ENCODE data around the gene POP4. TPM values are rescaled to one million over a fixed set of nuclear protein-coding genes. Genes with fewer than 3 reads are reported as not detected.

Gene POP4
- polyA plus RNA-seq, 4 donors, result 65.2 to 73.9 (median 73.5) TPM

- no peak for DNase-seq (ENCODE audit: low read depth in 4 of 4, low spot score in 3 of 4)
Observed at GRCh38 chr19:29576761-29577648, 29.1 kb upstream of the POP4 start.

DNA sequence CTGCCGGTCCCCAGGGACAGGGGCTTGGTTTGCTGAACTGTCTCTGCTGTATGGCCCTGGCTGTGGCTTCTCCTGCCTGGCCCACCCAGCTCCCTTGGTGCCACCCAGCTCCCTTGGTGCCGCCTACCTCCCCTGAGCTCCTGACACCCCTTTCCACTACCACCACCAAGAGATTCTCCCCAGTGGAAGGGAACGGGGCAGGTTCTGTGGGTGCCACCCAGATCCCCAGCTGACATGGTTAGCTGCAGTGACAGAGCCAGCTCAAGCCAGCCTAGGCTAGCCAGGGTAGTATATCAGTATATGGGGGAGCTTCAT is 28.5 kb upstream of the POP4 start:
- DNase-seq (ENCODE audit: low read depth in 4 of 4, low spot score in 3 of 4), result no peak

- DNase-seq (ENCODE audit: low read depth in 4 of 4, low spot score in 3 of 4), result no peak
Observed at GRCh38 chr19:29578349-29578748, 27.7 kb upstream of the POP4 start.

GRCh38 chr19:29579308-29579910 is 26.7 kb upstream of the POP4 start:
- no peak for DNase-seq (ENCODE audit: low read depth in 4 of 4, low spot score in 3 of 4)

- no peak for DNase-seq (ENCODE audit: low read depth in 4 of 4, low spot score in 3 of 4)
Observed at GRCh38 chr19:29581398-29581797, 24.7 kb upstream of the POP4 start.

GRCh38 chr19:29583196-29583999 is 22.7 kb upstream of the POP4 start:
- DNase-seq (ENCODE audit: low read depth in 4 of 4, low spot score in 3 of 4), result no peak

DNA sequence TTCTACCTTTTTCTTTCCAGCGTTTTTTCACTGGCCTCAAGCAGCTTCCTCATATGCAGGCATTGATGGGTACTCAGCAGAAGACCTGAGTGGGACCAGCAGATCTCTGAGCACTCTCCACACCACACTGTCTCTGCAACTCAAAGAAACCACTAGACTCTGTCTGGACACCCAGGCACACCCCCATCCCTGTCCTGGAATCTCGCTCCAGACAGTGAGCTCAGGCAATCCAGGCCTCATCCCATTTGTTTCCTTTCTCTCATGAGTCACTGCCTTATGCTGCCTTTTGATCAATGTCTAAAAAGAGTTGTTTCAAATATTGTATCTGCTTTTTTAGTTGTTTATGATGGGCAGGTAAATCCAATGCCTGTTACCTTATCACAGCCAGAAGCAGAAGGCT is 19.7 kb upstream of the POP4 start:
- DNase-seq (ENCODE audit: low read depth in 4 of 4, low spot score in 3 of 4), result no peak

DNA sequence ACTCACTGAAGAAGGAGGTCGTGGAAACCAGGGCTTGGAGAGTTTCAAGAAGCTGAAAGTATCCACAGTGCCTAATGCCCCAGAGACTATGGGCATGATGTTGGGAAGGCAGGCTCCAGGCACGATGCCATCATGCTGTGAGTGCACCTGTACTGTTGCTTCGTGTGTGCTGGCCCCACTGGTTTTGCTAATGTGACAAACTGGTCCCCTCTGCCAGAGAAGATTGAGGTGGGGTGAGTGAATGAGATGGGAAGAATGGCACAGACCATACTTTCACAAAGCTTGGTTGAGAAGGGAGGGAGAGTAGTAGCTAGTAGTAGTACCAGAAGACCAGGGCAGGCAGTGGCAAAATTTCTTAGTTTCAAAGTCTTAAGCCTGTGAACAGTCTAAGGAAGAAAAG is 19.0 kb upstream of the POP4 start:
- DNase-seq (ENCODE audit: low read depth in 4 of 4, low spot score in 3 of 4), result no peak

DNA sequence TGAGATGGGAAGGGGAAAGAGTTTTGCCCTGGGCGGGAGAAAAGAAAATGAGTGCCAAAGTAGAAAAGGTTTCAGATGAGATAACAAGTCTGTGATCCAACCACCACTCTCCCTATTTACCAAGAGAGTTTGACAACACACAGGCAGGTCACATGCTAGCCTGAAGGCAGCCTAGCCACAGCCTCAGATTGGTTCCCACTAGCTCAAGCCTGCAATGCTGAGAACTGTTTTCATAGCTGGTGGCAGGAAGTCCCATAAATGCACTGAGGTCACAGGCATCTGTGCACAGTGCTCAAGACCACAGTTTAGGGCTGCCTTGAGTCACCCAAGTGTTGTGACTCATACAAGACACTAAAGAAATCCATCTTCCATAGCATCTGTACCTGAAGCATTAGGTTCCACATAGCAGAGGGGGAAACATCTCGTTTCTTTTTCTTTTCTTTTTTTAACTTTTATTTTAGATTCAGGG is 18.5 kb upstream of the POP4 start:
- no peak for DNase-seq (ENCODE audit: low read depth in 4 of 4, low spot score in 3 of 4)

GRCh38 chr19:29588095-29588494 is 18.0 kb upstream of the POP4 start:
- no peak for DNase-seq (ENCODE audit: low read depth in 4 of 4, low spot score in 3 of 4)

DNA sequence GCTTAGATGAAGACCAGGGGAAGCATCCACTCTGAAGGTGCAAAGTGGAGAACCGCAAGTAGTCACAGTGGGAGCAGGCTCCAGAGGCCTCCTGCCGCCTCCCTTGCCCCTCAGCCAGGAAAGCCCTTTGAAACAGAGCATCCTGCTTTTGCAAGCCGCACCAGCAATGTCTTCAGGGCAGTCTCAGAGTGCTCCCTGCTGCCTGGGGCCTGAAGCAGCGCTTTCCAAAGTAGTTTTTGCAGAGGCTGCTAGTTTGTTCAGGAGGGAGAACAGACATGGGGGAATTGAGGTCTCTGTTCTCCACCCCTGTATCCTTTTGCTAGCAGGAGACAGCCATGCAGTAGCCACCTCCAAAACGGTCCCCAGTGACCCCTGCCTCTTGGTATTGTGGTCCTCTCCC is 15.8 kb upstream of the POP4 start:
- no peak for DNase-seq (ENCODE audit: low read depth in 4 of 4, low spot score in 3 of 4)

GRCh38 chr19:29591670-29592069 is 14.4 kb upstream of the POP4 start:
- no peak for DNase-seq (ENCODE audit: low read depth in 4 of 4, low spot score in 3 of 4)

- DNase-seq (ENCODE audit: low read depth in 4 of 4, low spot score in 3 of 4), result no peak
Observed at GRCh38 chr19:29593869-29594268, 12.2 kb upstream of the POP4 start.

DNA sequence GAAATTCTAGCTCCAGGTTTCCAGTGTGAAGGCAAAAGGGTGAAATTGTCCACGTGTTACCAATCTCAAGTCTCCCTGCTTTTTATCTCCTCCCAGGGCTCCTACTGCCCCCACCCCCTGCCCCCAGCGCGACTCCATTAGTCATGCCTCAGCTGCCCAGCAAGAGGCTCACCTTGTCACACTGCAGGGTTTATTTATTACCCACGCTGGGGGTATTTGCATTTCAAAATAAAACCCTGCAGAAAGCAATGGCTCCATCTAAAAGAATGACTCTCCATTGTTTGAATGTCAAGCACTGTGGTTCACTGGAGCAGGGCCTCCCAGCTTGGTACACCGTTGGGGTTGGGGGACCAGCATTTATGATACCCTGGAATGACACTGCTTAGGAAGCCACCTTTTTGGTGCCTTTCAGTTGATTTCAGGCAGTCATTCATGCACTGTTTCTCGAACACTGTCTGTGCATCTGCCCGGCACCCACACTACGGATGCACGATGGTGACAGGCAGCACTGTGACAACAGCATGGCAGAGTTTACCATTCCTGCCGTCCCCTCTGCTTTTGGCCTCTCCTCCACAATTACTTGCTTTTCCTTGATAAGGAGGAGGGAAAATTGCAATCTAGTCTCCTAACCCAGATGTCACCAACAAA is 9.9 kb upstream of the POP4 start:
- no peak for DNase-seq (ENCODE audit: low read depth in 4 of 4, low spot score in 3 of 4)

DNA sequence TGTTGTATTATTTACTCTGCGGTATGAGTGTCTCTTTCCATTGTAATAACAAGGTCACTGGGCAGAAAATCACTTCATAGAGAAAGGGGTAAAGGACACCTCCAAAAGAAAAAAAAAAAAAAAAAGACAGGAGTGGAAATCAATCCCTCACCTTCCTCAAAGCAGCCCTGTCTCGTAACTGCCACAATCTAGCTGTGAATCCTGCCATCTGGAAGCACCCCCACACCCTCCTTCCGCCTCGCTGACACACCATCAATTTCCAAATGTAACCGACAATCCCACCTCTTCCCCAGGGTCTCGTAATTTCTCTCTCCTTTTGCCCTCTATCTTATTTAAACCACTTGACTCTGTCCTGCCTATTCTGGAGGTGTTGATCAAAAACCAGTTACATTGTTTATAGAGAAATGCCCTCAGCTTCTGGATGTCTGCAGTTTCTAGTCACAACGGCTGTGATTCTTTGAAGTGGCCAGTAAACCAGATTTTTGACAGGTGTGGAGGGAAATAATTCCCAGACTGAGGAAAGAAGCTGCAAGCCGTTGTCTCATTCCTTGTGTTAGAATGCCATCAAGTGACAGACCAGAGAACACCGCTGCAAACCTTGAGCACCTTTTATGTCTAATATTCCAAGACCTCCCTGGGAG is 9.1 kb upstream of the POP4 start:
- DNase-seq (ENCODE audit: low read depth in 4 of 4, low spot score in 3 of 4), result no peak

GRCh38 chr19:29598036-29598435 is 8.0 kb upstream of the POP4 start:
- DNase-seq (ENCODE audit: low read depth in 4 of 4, low spot score in 3 of 4), result no peak

- DNase-seq (ENCODE audit: low read depth in 4 of 4, low spot score in 3 of 4), result no peak
Observed at GRCh38 chr19:29598496-29598895, 7.6 kb upstream of the POP4 start.

- DNase-seq (ENCODE audit: low read depth in 4 of 4, low spot score in 3 of 4), result no peak
Observed at GRCh38 chr19:29603308-29603707, 2.8 kb upstream of the POP4 start.

DNA sequence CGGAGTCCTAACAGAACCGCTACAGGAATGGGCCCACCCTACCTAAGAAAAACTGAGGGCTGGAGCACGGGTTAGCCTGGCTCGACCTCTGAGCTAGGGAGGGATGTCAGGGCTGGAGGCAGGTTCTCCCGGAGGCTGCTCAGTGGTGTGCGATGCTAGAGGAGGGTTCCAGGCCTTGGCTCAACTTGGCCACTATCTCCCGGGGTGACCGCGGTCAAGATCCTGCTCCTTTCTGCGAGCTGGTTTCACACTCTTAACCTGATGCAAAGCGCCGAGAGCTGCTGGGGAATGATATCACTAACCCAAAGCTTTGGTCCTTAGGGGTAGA is 301 bp downstream of the POP4 start:
- DNase-seq (ENCODE audit: low read depth in 4 of 4, low spot score in 3 of 4), result no peak

- DNase-seq (ENCODE audit: low read depth in 4 of 4, low spot score in 3 of 4), result no peak
Observed at GRCh38 chr19:29609636-29610035, 3.6 kb downstream of the POP4 start.

GRCh38 chr19:29610213-29610573 is 4.1 kb downstream of the POP4 start:
- no peak for DNase-seq (ENCODE audit: low read depth in 4 of 4, low spot score in 3 of 4)

Measured in right renal pelvis (tissue), 4 donors.